GM21381 (cell line): Measurements from ENCODE around the gene SLC5A11.
"Not testable (repeated sequence)": the region's sequence is repeated elsewhere in the genome, so short reads cannot be mapped to it uniquely, and the experiment has no call there.

Experiments used
- ATAC-seq: cut with Tn5 transposase; IDR thresholded peaks from one replicate; pipeline ENCODE4 v1.9.1; 2021; ENCODE audit warnings: mild to moderate bottlenecking, moderate library complexity; ENCODE audit not compliant: unreplicated experiment

SLC5A11 gene

GRCh38 chr16:24834459-24835335, 11.1 kb upstream of the SLC5A11 start:
- ATAC-seq: no peak

- ATAC-seq: no peak
Measured at GRCh38 chr16:24836836-24837235, 8.9 kb upstream of the SLC5A11 start.

- ATAC-seq: no peak
Measured at GRCh38 chr16:24837969-24838368, 7.8 kb upstream of the SLC5A11 start.

- no peak for ATAC-seq
Measured at GRCh38 chr16:24838554-24839266, 7.1 kb upstream of the SLC5A11 start.

GRCh38 chr16:24839347-24839972, 6.3 kb upstream of the SLC5A11 start:
- no peak for ATAC-seq

GRCh38 chr16:24841291-24841690, 4.5 kb upstream of the SLC5A11 start:
- ATAC-seq: no peak

GRCh38 chr16:24844101-24845030, 1.4 kb upstream of the SLC5A11 start:
- no peak for ATAC-seq

- not testable (repeated sequence) for ATAC-seq
Measured at GRCh38 chr16:24845031-24845365, 765 bp upstream of the SLC5A11 start.

- ATAC-seq: no peak
Measured at GRCh38 chr16:24846548-24847357, 990 bp downstream of the SLC5A11 start.

GRCh38 chr16:24847358-24847664, 1.5 kb downstream of the SLC5A11 start:
- ATAC-seq: no peak

- no peak for ATAC-seq
Measured at GRCh38 chr16:24848065-24848464, 2.3 kb downstream of the SLC5A11 start.

GRCh38 chr16:24849641-24850040, 3.9 kb downstream of the SLC5A11 start:
- ATAC-seq: no peak

GRCh38 chr16:24850289-24850938, 4.7 kb downstream of the SLC5A11 start:
- no peak for ATAC-seq

- no peak for ATAC-seq
Measured at GRCh38 chr16:24851700-24852099, 5.9 kb downstream of the SLC5A11 start.

- no peak for ATAC-seq
Measured at GRCh38 chr16:24852281-24852721, 6.5 kb downstream of the SLC5A11 start.

- ATAC-seq: no peak
Measured at GRCh38 chr16:24853169-24853824, 7.5 kb downstream of the SLC5A11 start.

GRCh38 chr16:24853830-24854229, 8.1 kb downstream of the SLC5A11 start:
- ATAC-seq: no peak

GRCh38 chr16:24854607-24855171, 8.9 kb downstream of the SLC5A11 start:
- no peak for ATAC-seq

GRCh38 chr16:24855678-24856077, 9.9 kb downstream of the SLC5A11 start:
- ATAC-seq: no peak
